Trophoblast cell (in vitro differentiated cells and primary cell): ENCODE measurements around the gene KRT78.

Source experiments
- DNase-seq, 2 donors: peaks; one replicate each; pipeline ENCODE4 v3.0.0-alpha.2; 2016
- H2AFZ ChIP-seq: 2 replicates; pipeline ENCODE4 v1.6.1; 2013; ENCODE audit warnings: low read length, moderate library complexity, mild to moderate bottlenecking; ENCODE audit not compliant: insufficient read depth, poor library complexity
- H2AK5ac ChIP-seq: 2 replicates; pipeline ENCODE4 v1.6.1; 2013; ENCODE audit warnings: mild to moderate bottlenecking, low read length
- H2BK120ac ChIP-seq: 2 replicates; pipeline ENCODE4 v1.6.1; 2013; ENCODE audit warnings: low read length, mild to moderate bottlenecking, moderate library complexity; ENCODE audit not compliant: insufficient read depth, poor library complexity
- H2BK12ac ChIP-seq: 2 replicates; pipeline ENCODE4 v1.6.1; 2013; ENCODE audit warnings: mild to moderate bottlenecking, low read length, moderate library complexity
- H2BK5ac ChIP-seq: 2 replicates; pipeline ENCODE4 v1.6.1; 2013; ENCODE audit warnings: low read length, low read depth, moderate library complexity, mild to moderate bottlenecking; ENCODE audit not compliant: poor library complexity
- H3K14ac ChIP-seq: 2 replicates; pipeline ENCODE4 v1.6.1; 2013; ENCODE audit warnings: mild to moderate bottlenecking, low read length
- H3K18ac ChIP-seq: 2 replicates; pipeline ENCODE4 v1.6.1; 2013; ENCODE audit warnings: mild to moderate bottlenecking, low read length
- H3K23ac ChIP-seq: 2 replicates; pipeline ENCODE4 v1.6.1; 2013; ENCODE audit warnings: low read length
- H3K27ac ChIP-seq: 2 replicates; pipeline ENCODE4 v1.5.1; 2013; ENCODE audit warnings: low read depth, mild to moderate bottlenecking, inconsistent platforms, low read length, moderate library complexity
- H3K27me3 ChIP-seq: 2 replicates; pipeline ENCODE4 v1.6.1; 2013; ENCODE audit warnings: inconsistent platforms, mild to moderate bottlenecking, low read length, moderate library complexity; ENCODE audit not compliant: insufficient read depth
- H3K36me3 ChIP-seq, 2 experiments: 1 replicate in 1 of 2; 2 replicates in 1 of 2; pipeline ENCODE4 v1.6.1; 2013; ENCODE audit warnings: low read length in 2 of 2, mild to moderate bottlenecking in 2 of 2, moderate library complexity in 1 of 2; ENCODE audit not compliant: insufficient read depth in 2 of 2, control insufficient read depth in 1 of 2
- H3K4ac ChIP-seq: 2 replicates; pipeline ENCODE4 v1.6.1; 2013; ENCODE audit warnings: low read depth, mild to moderate bottlenecking, low read length, moderate library complexity
- H3K4me1 ChIP-seq, 2 experiments: 1 replicate in 1 of 2; 2 replicates in 1 of 2; pipeline ENCODE4 v1.6.1; 2013; ENCODE audit warnings: low read length in 2 of 2, mild to moderate bottlenecking in 2 of 2, moderate library complexity in 1 of 2; ENCODE audit not compliant: insufficient read depth in 2 of 2, control insufficient read depth in 1 of 2
- H3K4me2 ChIP-seq: 2 replicates; pipeline ENCODE4 v1.6.1; 2013; ENCODE audit warnings: inconsistent platforms, mild to moderate bottlenecking, low read length, moderate library complexity
- H3K4me3 ChIP-seq: 2 replicates; pipeline ENCODE4 v1.5.1; 2013; ENCODE audit warnings: mild to moderate bottlenecking, low read depth, low read length, inconsistent platforms
- H3K79me1 ChIP-seq: one replicate; pipeline ENCODE4 v1.6.1; 2013; ENCODE audit warnings: low read length
- H3K79me2 ChIP-seq: 2 replicates; pipeline ENCODE4 v1.6.1; 2013; ENCODE audit warnings: low read length, mild to moderate bottlenecking; ENCODE audit not compliant: control insufficient read depth, insufficient read depth, poor library complexity
- H3K9ac ChIP-seq: 2 replicates; pipeline ENCODE4 v1.6.1; 2013; ENCODE audit warnings: mild to moderate bottlenecking, low read length
- H3K9me3 ChIP-seq: 2 replicates; pipeline ENCODE4 v1.6.1; 2013; ENCODE audit warnings: low read depth, mild to moderate bottlenecking, control low read depth, inconsistent platforms, low read length; ENCODE audit not compliant: insufficient read depth
- H4K12ac ChIP-seq: 2 replicates; pipeline ENCODE4 v1.6.1; 2013; ENCODE audit warnings: low read depth, mild to moderate bottlenecking, low read length, moderate library complexity
- H4K8ac ChIP-seq: 2 replicates; pipeline ENCODE4 v1.6.1; 2013; ENCODE audit warnings: low read depth, mild to moderate bottlenecking, low read length, moderate library complexity
- H4K91ac ChIP-seq: one replicate; pipeline ENCODE4 v1.6.1; 2013; ENCODE audit warnings: low read depth, mild to moderate bottlenecking, low read length, moderate library complexity
- WGBS: extraction: QIAGEN DNeasy Blood & Tissue Kit; methylation state at CpG from one replicate; pipeline ENCODE4 v1.1.7; 2013; ENCODE audit warnings: missing lambda C conversion rate; ENCODE audit not compliant: insufficient read length, insufficient coverage; ENCODE audit errors: extremely low coverage; 5-methylcytosine and 5-hydroxymethylcytosine counted together

Gene KRT78

DNA sequence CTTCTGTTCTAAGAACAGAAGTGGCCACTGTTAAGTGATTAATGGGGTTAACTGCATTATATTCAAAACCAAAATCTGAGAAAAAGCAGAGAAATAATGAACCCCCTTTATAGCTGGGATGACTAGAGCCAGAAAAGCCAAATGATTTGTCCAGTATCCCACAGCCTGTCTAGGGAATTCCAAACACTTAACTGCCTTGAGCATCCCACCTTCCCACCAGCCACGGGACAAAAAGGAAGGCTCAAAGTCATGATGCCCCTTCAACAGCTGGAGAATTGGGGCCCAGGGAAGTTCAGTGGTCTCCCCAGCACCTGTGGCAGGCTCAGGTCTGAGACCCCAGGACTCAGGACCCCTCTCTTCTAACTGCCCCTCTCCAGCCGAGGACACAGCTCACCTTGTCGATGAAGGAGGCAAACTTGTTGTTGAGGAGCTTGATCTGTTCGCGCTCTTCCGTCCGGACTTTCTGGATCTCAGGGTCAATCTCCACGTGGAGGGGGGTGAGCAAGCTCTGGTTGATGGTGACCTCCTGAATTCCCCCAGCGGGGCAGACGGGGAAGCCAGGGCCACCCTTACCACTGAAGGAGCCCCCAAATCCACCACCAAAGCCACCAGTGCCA, 35.5 kb downstream of the KRT78 start:
- Histone ChIP-seq H4K12ac (no peak overlapping the region), H3K23ac (no peak overlapping the region), H3K4me1 (no peaks in the 10 kb centered on the region), H3K27me3 (no peaks in the 10 kb centered on the region), H3K4me3 (no peak overlapping the region), H4K8ac (no peak overlapping the region), H2BK12ac (no peak overlapping the region), H3K18ac (no peak overlapping the region), H3K36me3 (no peaks in the 10 kb centered on the region), H3K9ac (no peak overlapping the region), H3K79me1 (no peaks in the 10 kb centered on the region), H2AK5ac (no peak overlapping the region), H3K14ac (no peak overlapping the region), H2BK120ac (no peak overlapping the region), H3K4me2 (no peak overlapping the region), H2BK5ac (no peak overlapping the region), H3K4ac (no peak overlapping the region), H3K27ac (no peak overlapping the region), H3K79me2 (no peaks in the 10 kb centered on the region), H2AFZ (no peak overlapping the region), H3K9me3 (peaks cover 2% of the 10 kb centered on the region), H4K91ac (no peak overlapping the region)
- WGBS, result no CpG with 5 or more reads among the region's 10 CpGs
- DNase-seq, result no peak

- Histone ChIP-seq H3K4me3 (no peak overlapping the region), H3K9ac (no peak overlapping the region), H3K4me2 (no peak overlapping the region), H2BK5ac (no peak overlapping the region), H3K79me2 (no peaks in the 10 kb centered on the region), H3K23ac (no peak overlapping the region), H4K8ac (no peak overlapping the region), H3K18ac (no peak overlapping the region), H3K79me1 (no peaks in the 10 kb centered on the region), H2BK120ac (no peak overlapping the region), H4K91ac (no peak overlapping the region), H3K4me1 (no peaks in the 10 kb centered on the region), H3K27ac (no peak overlapping the region), H2AFZ (no peak overlapping the region), H3K36me3 (no peaks in the 10 kb centered on the region), H2AK5ac (no peak overlapping the region), H3K14ac (no peak overlapping the region), H3K27me3 (no peaks in the 10 kb centered on the region), H2BK12ac (no peak overlapping the region), H3K4ac (no peak overlapping the region), H3K9me3 (peaks cover 2% of the 10 kb centered on the region), H4K12ac (no peak overlapping the region)
- no peak for DNase-seq
- no CpG with 5 or more reads among the region's 3 CpGs for WGBS
Measured at GRCh38 chr12:52812749-52813148, 36.0 kb downstream of the KRT78 start.

DNA sequence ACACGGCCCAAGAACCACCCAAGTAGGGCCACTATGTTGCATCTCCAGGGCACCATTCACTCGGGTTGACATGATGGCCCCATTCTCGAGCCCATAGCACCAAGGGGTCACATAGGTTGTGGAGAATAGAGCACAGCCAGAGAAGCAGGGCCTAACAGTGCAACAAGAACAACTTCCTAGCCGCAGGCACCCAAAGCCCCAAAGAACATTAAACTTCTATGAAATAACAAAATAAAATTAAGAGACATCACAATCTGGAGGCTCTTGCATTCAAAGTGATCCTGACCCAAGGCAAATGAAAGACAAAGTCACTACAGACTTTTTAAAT, 36.8 kb downstream of the KRT78 start:
- Histone ChIP-seq H4K8ac (no peak overlapping the region), H3K14ac (no peak overlapping the region), H3K9ac (no peak overlapping the region), H3K4me1 (no peaks in the 10 kb centered on the region), H4K91ac (no peak overlapping the region), H3K4me3 (no peak overlapping the region), H3K79me2 (no peaks in the 10 kb centered on the region), H2BK120ac (no peak overlapping the region), H2BK5ac (no peak overlapping the region), H2AK5ac (no peak overlapping the region), H3K18ac (no peak overlapping the region), H3K79me1 (no peaks in the 10 kb centered on the region), H4K12ac (no peak overlapping the region), H3K27me3 (no peaks in the 10 kb centered on the region), H3K36me3 (no peaks in the 10 kb centered on the region), H3K23ac (no peak overlapping the region), H3K4me2 (no peak overlapping the region), H2BK12ac (no peak overlapping the region), H3K9me3 (peaks cover 6% of the 10 kb centered on the region), H2AFZ (no peak overlapping the region), H3K27ac (no peak overlapping the region), H3K4ac (no peak overlapping the region)
- DNase-seq, result no peak
- no CpG with 5 or more reads among the region's 4 CpGs for WGBS

GRCh38 chr12:52811191-52812072, 37.4 kb downstream of the KRT78 start:
- Histone ChIP-seq H3K27ac (no peak overlapping the region), H2BK5ac (no peak overlapping the region), H2BK12ac (no peak overlapping the region), H2AK5ac (no peak overlapping the region), H3K4ac (no peak overlapping the region), H4K12ac (no peak overlapping the region), H2BK120ac (no peak overlapping the region), H3K9ac (no peak overlapping the region), H3K4me3 (no peak overlapping the region), H3K9me3 (peaks cover 6% of the 10 kb centered on the region), H3K36me3 (no peaks in the 10 kb centered on the region), H3K79me1 (no peaks in the 10 kb centered on the region), H3K14ac (no peak overlapping the region), H3K18ac (no peak overlapping the region), H3K23ac (no peak overlapping the region), H4K8ac (no peak overlapping the region), H3K27me3 (no peaks in the 10 kb centered on the region), H3K4me2 (no peak overlapping the region), H4K91ac (no peak overlapping the region), H3K4me1 (no peaks in the 10 kb centered on the region), H3K79me2 (no peaks in the 10 kb centered on the region), H2AFZ (no peak overlapping the region)
- no peak for DNase-seq
- no CpG with 5 or more reads among the region's 9 CpGs for WGBS
